Fibroblast of mammary gland (primary cell): ENCODE results near the gene EPS8L3.
"Not testable (repeated sequence)": the region's sequence is repeated elsewhere in the genome, so short reads cannot be mapped to it uniquely, and the experiment has no call there.

ENCODE experiments used
- DNase-seq: peaks from one replicate; pipeline ENCODE4 v3.0.0-alpha.2; 2010; ENCODE audit warnings: low read depth
- H3K4me3 ChIP-seq: 2 replicates; pipeline ENCODE4 v1.5.1; 2011; ENCODE audit warnings: low read depth, mild to moderate bottlenecking, low read length, moderate library complexity; ENCODE audit not compliant: control insufficient read depth
- TF ChIP-seq, protein P1 (sequence below): conservative IDR thresholded peaks from 2 replicates; pipeline ENCODE4 v1.5.1; 2011; ENCODE audit warnings: low read depth, low read length, inconsistent platforms; ENCODE audit not compliant: control insufficient read depth, insufficient read depth

EPS8L3 gene

DNA sequence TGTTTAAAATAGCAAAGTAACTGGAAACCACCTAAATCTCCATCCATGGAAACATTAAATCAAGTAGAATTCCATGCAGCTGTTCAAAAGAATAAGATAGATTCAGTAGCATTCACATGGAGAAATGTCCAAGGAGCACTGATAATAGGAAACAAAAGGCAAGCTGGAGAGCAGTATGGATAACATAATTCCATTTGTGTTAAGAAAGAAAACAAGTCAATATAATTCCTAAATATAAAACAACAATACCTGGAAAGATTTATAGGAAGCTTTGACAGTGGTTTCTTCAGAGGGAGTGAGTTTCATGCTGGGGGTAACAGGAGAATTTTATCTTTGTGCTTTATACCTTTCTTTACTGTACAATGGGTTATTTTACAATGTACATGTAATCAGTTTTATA lies 36.6 kb upstream of the EPS8L3 start:
- TF ChIP-seq, protein P1, sequence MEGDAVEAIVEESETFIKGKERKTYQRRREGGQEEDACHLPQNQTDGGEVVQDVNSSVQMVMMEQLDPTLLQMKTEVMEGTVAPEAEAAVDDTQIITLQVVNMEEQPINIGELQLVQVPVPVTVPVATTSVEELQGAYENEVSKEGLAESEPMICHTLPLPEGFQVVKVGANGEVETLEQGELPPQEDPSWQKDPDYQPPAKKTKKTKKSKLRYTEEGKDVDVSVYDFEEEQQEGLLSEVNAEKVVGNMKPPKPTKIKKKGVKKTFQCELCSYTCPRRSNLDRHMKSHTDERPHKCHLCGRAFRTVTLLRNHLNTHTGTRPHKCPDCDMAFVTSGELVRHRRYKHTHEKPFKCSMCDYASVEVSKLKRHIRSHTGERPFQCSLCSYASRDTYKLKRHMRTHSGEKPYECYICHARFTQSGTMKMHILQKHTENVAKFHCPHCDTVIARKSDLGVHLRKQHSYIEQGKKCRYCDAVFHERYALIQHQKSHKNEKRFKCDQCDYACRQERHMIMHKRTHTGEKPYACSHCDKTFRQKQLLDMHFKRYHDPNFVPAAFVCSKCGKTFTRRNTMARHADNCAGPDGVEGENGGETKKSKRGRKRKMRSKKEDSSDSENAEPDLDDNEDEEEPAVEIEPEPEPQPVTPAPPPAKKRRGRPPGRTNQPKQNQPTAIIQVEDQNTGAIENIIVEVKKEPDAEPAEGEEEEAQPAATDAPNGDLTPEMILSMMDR, result no peak
- H3K4me3 ChIP-seq, result no peak overlapping the region
- no peak for DNase-seq

DNA sequence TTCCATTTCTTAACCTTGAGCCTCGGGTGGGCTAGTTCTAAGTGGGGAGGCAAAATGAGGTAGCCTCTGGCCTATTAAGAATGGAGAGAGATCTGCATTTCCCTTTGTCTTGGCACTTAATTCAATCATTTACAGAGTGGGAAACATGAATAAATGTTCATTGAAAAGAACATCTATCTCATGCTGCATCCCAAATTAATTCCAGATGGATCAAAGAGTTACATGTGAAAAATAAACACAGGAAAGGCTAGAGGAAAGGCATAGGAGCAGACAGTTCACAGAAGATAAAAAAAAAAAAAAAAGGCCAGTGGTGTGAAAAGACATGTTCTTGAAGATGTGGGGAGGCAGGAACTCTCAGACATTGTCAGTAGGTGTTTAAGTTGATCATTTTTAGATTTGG lies 35.7 kb upstream of the EPS8L3 start:
- DNase-seq, result peak; percentile 77
- no peak overlapping the region for H3K4me3 ChIP-seq
- TF ChIP-seq, protein P1, result no peak

DNA sequence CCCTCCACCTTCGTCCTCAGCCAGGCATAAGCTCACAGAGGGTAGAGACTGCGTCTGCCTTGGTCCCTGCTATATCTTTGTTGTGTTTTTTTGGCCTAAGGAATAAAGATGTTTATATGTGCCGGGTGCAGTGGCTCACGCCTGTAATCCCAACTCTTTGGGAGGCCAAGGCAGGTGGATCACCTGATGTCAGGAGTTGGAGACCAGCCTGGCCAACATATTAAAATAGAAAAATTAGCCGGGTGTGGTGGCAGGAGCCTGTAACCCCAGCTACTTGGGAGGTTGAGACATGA lies 33.5 kb upstream of the EPS8L3 start:
- not testable (repeated sequence) for DNase-seq

DNA sequence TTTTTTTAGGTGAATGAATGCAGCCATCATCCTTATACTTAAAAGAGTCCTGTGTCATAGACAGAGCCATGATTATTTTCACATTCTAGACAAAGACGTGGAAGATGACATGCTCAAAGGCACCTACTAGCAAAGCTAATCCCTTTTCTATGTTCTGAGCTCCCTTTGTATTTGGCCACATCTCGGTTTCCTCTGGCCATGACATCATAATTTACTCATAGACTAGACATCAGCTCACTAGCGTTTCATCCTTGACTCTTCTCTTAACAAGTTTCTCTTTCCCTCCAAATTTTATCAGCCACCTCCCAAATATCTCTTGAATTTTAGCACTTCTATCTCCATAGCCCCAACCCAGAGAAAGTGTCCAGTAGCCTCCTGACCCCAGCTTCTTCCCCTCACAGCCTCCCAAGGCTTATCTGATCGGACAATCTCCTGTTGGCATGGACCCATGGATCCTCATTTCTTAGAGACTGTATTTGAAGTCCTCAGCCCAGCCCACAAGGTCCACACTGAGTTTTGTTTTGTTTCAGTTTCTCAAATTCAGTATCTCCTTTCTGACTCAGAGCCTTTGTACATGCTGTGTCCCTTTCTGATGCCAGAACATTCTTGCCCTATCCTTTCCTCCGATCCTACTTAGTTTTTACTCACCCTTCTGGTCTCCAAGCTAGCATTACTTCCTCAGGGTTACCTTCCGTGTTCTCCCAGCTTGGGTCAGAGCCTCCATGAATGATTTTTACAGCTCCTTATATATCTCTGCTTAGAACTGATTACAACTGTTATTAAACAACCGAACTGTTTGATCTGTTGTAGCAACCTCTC lies 33.0 kb upstream of the EPS8L3 start:
- TF ChIP-seq, protein P1, result no peak
- peak; percentile 70 for DNase-seq
- H3K4me3 ChIP-seq, result no peak overlapping the region

More for the DNA sequence above, 33.5 kb upstream of the EPS8L3 start:
- not testable (repeated sequence) for H3K4me3 ChIP-seq

DNA sequence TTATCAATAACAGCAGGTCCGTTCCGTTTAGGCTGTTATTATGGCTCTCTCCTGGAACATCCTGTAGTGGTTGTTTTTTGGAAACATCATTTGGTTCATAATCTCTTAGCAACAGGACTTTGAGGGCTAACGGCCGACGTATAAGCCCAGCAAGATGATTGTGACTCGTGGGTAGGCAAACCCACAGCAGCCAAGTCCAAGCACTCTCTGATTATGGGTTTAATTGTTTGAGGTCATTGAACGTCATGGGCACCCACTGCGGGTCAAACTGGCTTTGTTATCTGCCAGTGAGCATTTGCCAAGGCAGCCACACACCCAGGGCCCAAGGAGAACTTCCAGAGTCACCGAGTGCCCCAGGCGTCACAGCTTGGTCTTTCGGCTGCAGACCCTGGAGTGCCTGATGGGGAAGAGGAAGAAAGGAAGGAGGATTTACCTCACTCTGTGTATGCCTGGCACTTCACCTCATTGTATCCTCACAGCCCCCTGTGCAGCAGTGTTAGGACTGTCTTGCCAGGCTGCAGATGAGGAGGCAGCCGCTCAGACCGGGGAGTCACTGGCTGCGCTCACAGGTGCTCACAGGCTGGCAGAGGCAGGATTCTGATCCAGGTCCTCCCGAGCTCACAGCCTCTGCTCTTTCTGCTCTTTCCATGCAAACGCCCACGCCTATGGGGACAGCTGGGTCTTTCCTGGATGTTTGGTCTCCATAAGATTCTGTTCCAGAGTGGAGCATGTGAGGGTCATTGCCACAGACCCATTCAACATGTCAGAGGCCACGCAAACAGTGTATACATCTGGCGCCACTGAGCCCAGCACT lies 30.8 kb upstream of the EPS8L3 start:
- TF ChIP-seq, protein P1, result no peak
- H3K4me3 ChIP-seq, result no peak overlapping the region
- peak; percentile 49 for DNase-seq

DNA sequence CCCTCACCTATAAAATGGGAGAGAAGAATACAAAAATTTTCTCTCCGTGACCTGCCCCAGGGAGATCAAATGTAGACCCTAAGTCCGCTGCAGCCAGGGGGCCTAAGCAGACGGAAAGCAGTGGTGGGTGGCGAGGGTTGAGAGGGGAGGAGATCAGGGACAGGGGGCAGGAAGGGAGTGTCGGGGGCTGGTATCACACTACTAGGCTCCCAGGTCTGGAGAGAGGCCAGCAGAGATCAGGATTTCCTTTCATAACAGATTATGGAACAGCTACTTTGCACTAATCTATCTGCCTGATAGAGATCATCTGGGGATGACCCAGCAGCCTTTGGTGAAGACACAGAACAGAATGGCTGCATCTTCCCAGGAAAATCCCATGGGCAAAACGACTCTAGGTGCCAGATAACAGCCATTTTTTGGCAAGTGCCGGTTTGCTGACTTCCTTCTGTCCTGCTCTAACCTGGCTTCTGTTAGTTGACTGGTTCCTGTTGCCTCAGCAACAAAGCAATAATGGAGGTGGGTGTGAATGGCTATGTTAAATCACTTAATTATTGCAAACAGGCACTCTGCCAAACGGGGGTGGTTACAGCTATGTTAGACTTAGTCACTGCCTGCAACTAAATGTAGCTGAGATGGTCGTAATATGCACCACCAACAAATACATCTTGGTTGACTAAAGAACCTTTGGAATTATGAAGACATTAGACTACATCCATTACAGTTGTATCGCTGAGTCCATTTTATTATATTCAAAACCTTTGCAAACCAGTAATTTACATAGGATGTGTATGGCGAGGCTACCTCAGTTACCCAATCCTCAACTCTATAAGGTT lies 30.0 kb upstream of the EPS8L3 start:
- TF ChIP-seq, protein P1, result no peak
- H3K4me3 ChIP-seq, result no peak overlapping the region
- DNase-seq, result peak; percentile 94
